Measurements from ENCODE around the gene GAL3ST1. TPM values are rescaled to one million over a fixed set of nuclear protein-coding genes. Genes with fewer than 3 reads are reported as not detected.

Gene GAL3ST1
- total and polyA plus RNA-seq, 10 of the 15 experiments (the other 5 are each of a cell fraction or from before 2014, with no cell fraction given): not detected

DNA sequence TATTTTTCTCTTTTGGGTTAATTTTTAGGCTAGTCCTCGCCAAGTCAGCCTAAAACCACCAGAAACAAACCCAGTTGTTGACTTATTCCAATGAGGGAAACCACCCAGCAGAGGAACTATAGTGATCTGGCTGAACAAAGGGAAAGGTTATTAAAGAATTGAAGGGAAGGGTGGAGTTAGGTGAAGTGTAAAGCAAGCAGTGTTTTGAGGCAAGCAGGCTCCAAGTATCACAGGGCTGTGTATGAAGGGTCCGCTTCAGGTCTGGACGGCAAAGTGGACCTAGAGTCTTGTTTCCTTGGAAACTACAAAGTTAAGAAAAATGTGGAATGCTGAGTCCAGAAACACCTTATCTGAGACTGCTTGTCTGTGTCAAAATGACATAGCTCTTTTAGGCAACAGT lies 29.3 kb upstream of the GAL3ST1 start (continued):
- TF ChIP-seq, protein P1, sequence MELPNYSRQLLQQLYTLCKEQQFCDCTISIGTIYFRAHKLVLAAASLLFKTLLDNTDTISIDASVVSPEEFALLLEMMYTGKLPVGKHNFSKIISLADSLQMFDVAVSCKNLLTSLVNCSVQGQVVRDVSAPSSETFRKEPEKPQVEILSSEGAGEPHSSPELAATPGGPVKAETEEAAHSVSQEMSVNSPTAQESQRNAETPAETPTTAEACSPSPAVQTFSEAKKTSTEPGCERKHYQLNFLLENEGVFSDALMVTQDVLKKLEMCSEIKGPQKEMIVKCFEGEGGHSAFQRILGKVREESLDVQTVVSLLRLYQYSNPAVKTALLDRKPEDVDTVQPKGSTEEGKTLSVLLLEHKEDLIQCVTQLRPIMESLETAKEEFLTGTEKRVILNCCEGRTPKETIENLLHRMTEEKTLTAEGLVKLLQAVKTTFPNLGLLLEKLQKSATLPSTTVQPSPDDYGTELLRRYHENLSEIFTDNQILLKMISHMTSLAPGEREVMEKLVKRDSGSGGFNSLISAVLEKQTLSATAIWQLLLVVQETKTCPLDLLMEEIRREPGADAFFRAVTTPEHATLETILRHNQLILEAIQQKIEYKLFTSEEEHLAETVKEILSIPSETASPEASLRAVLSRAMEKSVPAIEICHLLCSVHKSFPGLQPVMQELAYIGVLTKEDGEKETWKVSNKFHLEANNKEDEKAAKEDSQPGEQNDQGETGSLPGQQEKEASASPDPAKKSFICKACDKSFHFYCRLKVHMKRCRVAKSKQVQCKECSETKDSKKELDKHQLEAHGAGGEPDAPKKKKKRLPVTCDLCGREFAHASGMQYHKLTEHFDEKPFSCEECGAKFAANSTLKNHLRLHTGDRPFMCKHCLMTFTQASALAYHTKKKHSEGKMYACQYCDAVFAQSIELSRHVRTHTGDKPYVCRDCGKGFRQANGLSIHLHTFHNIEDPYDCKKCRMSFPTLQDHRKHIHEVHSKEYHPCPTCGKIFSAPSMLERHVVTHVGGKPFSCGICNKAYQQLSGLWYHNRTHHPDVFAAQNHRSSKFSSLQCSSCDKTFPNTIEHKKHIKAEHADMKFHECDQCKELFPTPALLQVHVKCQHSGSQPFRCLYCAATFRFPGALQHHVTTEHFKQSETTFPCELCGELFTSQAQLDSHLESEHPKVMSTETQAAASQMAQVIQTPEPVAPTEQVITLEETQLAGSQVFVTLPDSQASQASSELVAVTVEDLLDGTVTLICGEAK (IDR thresholded peaks at IDR 0.05; ENCODE audit: borderline replicate concordance): no peak
- TF ChIP-seq EED (IDR thresholded peaks at IDR 0.05; ENCODE audit: low read depth) (no peak), MXI1 (IDR thresholded peaks at IDR 0.05; ENCODE audit: low read depth, low read length) (no peak), ZNF384 (IDR thresholded peaks at IDR 0.05; ENCODE audit: borderline replicate concordance, low read depth, low read length) (no peak), ZNF622 (IDR thresholded peaks at IDR 0.05) (no peak), ZNF217 (IDR thresholded peaks at IDR 0.05) (no peak), POLR2AphosphoS2 (IDR thresholded peaks at IDR 0.05; ENCODE audit: low read depth, low read length) (no peak), IRF3 (IDR thresholded peaks at IDR 0.05) (no peak), BHLHE40 (IDR thresholded peaks at IDR 0.05; ENCODE audit: borderline replicate concordance in 1 of 2, low read depth in 2 of 2, low read length in 1 of 2) (no peak), SIX5 (IDR thresholded peaks at IDR 0.05; ENCODE audit: low read depth, low read length, severe bottlenecking) (no peak), RFX5 (IDR thresholded peaks at IDR 0.05; ENCODE audit: low read depth, low read length) (no peak), CHD1 (IDR thresholded peaks at IDR 0.05; ENCODE audit: low read depth, low read length) (no peak)
- TF ChIP-seq, protein P2, sequence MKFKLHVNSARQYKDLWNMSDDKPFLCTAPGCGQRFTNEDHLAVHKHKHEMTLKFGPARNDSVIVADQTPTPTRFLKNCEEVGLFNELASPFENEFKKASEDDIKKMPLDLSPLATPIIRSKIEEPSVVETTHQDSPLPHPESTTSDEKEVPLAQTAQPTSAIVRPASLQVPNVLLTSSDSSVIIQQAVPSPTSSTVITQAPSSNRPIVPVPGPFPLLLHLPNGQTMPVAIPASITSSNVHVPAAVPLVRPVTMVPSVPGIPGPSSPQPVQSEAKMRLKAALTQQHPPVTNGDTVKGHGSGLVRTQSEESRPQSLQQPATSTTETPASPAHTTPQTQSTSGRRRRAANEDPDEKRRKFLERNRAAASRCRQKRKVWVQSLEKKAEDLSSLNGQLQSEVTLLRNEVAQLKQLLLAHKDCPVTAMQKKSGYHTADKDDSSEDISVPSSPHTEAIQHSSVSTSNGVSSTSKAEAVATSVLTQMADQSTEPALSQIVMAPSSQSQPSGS (IDR thresholded peaks at IDR 0.05; ENCODE audit: low read length): no peak
- TF ChIP-seq, protein P3, sequence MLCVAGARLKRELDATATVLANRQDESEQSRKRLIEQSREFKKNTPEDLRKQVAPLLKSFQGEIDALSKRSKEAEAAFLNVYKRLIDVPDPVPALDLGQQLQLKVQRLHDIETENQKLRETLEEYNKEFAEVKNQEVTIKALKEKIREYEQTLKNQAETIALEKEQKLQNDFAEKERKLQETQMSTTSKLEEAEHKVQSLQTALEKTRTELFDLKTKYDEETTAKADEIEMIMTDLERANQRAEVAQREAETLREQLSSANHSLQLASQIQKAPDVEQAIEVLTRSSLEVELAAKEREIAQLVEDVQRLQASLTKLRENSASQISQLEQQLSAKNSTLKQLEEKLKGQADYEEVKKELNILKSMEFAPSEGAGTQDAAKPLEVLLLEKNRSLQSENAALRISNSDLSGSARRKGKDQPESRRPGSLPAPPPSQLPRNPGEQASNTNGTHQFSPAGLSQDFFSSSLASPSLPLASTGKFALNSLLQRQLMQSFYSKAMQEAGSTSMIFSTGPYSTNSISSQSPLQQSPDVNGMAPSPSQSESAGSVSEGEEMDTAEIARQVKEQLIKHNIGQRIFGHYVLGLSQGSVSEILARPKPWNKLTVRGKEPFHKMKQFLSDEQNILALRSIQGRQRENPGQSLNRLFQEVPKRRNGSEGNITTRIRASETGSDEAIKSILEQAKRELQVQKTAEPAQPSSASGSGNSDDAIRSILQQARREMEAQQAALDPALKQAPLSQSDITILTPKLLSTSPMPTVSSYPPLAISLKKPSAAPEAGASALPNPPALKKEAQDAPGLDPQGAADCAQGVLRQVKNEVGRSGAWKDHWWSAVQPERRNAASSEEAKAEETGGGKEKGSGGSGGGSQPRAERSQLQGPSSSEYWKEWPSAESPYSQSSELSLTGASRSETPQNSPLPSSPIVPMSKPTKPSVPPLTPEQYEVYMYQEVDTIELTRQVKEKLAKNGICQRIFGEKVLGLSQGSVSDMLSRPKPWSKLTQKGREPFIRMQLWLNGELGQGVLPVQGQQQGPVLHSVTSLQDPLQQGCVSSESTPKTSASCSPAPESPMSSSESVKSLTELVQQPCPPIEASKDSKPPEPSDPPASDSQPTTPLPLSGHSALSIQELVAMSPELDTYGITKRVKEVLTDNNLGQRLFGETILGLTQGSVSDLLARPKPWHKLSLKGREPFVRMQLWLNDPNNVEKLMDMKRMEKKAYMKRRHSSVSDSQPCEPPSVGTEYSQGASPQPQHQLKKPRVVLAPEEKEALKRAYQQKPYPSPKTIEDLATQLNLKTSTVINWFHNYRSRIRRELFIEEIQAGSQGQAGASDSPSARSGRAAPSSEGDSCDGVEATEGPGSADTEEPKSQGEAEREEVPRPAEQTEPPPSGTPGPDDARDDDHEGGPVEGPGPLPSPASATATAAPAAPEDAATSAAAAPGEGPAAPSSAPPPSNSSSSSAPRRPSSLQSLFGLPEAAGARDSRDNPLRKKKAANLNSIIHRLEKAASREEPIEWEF (IDR thresholded peaks at IDR 0.05; ENCODE audit: insufficient replicate concordance, low read depth, low read length): no peak

Data from GM12878 (cell line).